GM21360 (cell line): ENCODE measurements around the gene TRMT6.

ENCODE experiments used
- ATAC-seq: cut with Tn5 transposase; IDR thresholded peaks from one replicate; pipeline ENCODE4 v1.9.1; 2021; ENCODE audit warnings: mild to moderate bottlenecking, moderate library complexity; ENCODE audit not compliant: unreplicated experiment

The TRMT6 gene

DNA sequence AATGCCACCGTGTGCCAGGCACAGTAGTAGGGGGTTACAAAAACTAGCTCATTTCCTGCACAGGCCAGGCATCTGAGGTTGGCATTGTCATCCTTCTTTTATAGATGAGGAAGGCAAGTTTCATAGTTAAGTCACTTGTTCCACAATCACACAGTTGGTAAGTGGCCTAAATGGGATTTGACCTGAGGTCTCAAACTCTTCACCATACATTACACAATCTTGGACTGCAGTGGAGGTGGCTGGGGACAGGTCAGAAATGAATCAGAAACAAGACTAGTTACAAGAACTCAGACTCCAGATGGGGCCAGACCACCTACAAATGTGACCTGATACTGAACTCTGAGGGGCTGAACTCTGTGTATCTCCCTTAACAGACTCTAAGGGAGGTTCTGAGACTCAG lies 49.4 kb downstream of the TRMT6 start:
- no peak for ATAC-seq

GRCh38 chr20:5899444-5899843 lies 50.9 kb downstream of the TRMT6 start:
- ATAC-seq, result no peak

GRCh38 chr20:5895626-5896025 lies 54.7 kb downstream of the TRMT6 start:
- ATAC-seq, result no peak

DNA sequence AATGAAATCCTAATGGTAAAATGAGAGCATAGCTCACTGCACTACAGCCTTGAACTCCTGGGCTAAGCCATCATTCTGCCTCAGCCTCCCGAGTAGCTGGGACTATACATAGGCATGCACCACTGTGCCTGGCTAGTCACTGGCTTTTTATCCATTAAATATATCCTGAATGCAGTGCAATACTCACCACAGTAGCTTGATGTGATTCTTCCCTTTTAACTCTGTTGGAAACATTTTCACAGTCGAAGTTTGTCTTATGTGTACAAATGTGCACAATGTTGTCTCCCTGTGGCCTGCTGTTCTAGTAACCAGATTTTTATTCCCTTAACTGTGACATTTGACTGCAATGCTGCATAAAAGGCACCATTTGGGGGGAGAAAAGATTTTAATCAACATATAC lies 56.7 kb downstream of the TRMT6 start:
- ATAC-seq, result no peak

DNA sequence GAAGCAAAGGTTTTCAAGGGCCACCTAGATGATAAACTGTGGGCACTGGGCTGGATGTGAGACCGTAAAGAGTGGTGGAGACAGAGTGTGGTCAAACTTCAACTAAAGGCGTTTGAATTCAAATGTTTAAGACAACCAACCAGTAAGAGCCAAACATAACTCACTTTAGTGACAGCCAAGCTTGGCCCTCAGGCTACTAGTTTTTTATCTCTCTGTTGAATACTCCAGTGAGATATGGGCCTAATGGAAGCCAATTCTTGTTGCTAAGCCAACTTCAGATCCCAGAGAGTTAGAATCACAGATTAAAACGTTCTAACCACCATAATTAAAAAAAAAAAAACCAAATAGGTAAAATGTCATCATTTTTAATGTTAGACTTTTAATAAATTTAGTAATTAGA lies 57.3 kb downstream of the TRMT6 start:
- no peak for ATAC-seq

DNA sequence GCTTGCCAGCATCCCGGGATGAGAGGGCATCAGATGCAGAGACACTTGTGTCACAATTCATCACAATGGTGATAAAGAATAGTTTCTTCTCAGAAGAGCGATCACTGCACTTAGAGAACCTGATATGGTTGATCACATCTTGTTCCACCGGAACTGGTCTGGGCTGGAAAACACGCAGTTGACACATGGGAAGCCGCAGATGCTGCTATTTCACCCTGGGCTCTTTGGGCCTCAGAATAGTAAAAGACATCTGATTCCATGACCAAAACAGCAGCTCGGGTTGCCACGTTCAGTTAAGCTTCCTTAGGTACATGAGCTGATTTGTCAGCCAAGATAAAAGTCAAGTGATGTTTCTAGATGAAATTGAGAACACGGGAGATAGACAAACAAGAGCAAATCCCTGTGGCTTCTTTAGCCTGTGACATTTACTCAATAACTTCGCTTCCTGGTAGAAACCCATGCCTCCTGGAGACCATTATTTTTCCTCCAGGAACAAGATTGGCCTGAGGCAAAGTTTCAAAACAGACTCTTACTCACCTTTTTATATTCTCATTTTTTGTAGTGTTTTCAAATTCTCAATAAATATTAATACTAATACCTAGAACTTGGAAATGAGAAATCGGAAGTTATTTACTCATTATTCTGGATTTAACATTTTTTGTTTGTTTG lies 59.4 kb downstream of the TRMT6 start:
- ATAC-seq, result no peak

- no peak for ATAC-seq
Observed at GRCh38 chr20:5888041-5888440, 62.3 kb downstream of the TRMT6 start.

- no peak for ATAC-seq
Observed at GRCh38 chr20:5887386-5887785, 62.9 kb downstream of the TRMT6 start.
